Activated T-cell treated with anti-CD3 and anti-CD28 coated beads, Interleukin-2, amount 50 U/mL, for 4 hours (primary cell): ENCODE results near the gene ATG7. TPM values are rescaled to one million over a fixed set of nuclear protein-coding genes. Genes with fewer than 3 reads are reported as not detected.
"Not testable (repeated sequence)": the region's sequence is repeated elsewhere in the genome, so short reads cannot be mapped to it uniquely, and the experiment has no call there.

Source experiments
- ATAC-seq, 2 donors: fragments of 200-7000 bp; cut with Tn5 transposase; one replicate each; pipeline ENCODE4 v1.10.0; 2021
- DNase-seq: peaks from one replicate; pipeline ENCODE4 v3.0.0-alpha.2; 2020
- H3K27me3 Mint-ChIP-seq: one replicate; pipeline ENCODE4 v1.8.0; 2021; ENCODE audit warnings: low read depth, mixed read lengths
- H3K36me3 Mint-ChIP-seq: one replicate; pipeline ENCODE4 v1.8.0; 2022; ENCODE audit warnings: mixed read lengths; ENCODE audit not compliant: insufficient read depth
- H3K4me1 Mint-ChIP-seq: one replicate; pipeline ENCODE4 v1.8.0; 2021; ENCODE audit warnings: low read depth, mixed read lengths
- H3K4me3 Mint-ChIP-seq: one replicate; pipeline ENCODE4 v1.8.0; 2021; ENCODE audit warnings: mild to moderate bottlenecking, moderate library complexity, mixed read lengths
- H3K9me3 Mint-ChIP-seq: one replicate; pipeline ENCODE4 v1.8.0; 2021; ENCODE audit warnings: mixed read lengths
- total RNA-seq, 3 donors: library from RNA; stranded (reverse); gene quantifications; one replicate each; pipeline ENCODE4 v1.2.1, GENCODE V29; 2021

The ATG7 gene
- total RNA-seq, 3 donors from 2014 or later, result 32.6 to 36.6 (median 35.6) TPM

DNA sequence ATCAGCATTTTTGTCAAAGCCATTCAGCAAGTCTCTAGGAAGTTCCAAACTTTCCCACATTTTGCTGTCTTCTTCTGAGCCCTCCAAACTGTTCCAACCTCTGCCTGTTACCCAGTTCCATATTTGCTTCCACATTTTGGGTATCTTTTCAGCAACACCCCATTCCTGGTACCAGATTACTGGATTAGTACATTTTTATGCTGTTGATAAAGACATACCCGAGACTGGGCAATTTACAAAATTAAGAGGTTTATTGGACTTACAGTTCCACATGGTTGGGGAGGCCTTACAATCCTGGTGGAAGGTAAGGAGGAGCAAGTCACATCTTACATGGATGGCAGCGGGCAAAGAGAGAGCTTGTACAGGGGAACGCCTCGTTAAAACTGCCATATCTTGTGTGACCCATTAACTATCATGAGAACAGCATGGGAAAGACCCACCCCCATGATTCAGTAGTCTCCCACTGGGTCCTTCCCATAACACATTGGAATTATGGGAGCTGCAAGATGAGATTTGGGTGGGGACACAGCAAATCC is 136.2 kb downstream of the ATG7 start:
- not testable (repeated sequence) for H3K27me3 Mint-ChIP-seq, H3K4me3 Mint-ChIP-seq, DNase-seq, ATAC-seq, H3K4me1 Mint-ChIP-seq
- Mint-ChIP-seq H3K9me3 (peaks cover 33% of the 10 kb centered on the region), H3K36me3 (peaks cover 70% of the 10 kb centered on the region)

DNA sequence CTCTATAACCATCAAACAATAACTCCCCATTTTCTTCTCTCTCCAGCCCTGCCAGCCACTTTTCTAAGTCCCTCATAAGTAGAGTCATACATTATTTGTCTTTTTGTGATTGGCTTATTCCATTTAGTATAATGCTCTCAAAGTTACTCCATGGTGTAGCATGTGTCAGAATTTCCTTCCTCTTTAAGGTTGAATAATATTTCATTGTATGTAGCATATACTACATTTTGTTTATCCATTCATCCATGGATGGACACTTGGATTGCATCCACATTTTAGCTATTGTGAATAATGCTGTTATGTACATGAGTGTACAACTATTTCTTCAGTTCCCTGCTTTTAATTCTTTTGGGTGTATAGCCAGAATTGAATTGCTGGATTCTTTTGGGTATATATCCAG is 138.4 kb downstream of the ATG7 start:
- H3K9me3 Mint-ChIP-seq, result peaks cover 34% of the 10 kb centered on the region
- ATAC-seq, result no peak

DNA sequence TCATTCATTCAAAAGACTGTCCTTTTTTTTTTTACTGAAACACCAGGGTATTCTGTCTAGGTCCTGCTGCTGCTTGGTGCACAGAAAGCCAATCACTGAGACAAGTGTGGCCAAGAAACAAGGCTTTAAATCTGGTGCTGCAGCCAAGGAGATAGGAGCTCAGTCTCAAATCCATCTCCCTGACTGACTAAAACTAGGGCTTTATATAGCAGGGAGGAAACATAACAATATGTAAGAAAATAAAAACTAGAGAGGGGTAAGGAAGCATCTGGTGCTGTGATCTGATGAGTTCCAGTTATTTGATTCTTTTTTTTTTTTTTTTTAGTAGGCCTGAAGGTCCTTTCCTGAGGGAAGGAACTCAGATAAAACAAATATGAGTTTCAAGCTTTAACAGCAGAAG is 139.8 kb downstream of the ATG7 start:
- Mint-ChIP-seq H3K27me3 (no peaks in the 10 kb centered on the region), H3K4me3 (no peak overlapping the region), H3K36me3 (peaks cover 50% of the 10 kb centered on the region), H3K9me3 (peaks cover 28% of the 10 kb centered on the region), H3K4me1 (peaks cover 2% of the 10 kb centered on the region)
- ATAC-seq (no peak), DNase-seq (no peak)

More for the DNA sequence above, 138.4 kb downstream of the ATG7 start:
- H3K27me3 Mint-ChIP-seq, result no peaks in the 10 kb centered on the region
- peaks cover 2% of the 10 kb centered on the region for H3K4me1 Mint-ChIP-seq
- no peak overlapping the region for H3K4me3 Mint-ChIP-seq
- DNase-seq, result no peak
- peaks cover 62% of the 10 kb centered on the region for H3K36me3 Mint-ChIP-seq

DNA sequence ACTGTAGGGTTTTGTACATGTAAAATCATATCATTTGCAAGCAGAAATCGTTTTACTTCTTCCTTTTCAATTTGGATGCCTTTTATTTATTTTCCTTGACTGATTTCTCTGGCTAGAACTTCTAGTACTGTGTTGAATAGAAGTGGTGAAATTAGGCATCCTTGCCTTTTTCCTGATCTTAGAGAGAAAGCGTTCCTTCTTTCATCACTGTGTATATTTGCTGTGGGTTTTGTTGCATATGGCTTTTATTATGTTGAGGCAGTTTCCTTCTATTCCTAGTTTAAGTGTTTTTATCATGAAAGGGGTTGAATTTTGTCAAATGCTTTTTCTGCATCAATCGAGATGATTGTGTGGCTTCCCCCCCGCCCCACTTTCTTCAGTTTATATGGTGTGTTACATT is 140.9 kb downstream of the ATG7 start:
- DNase-seq, result no peak
- peaks cover 2% of the 10 kb centered on the region for H3K4me1 Mint-ChIP-seq
- no peak overlapping the region for H3K4me3 Mint-ChIP-seq
- H3K27me3 Mint-ChIP-seq, result no peaks in the 10 kb centered on the region
- no peak for ATAC-seq
- peaks cover 40% of the 10 kb centered on the region for H3K36me3 Mint-ChIP-seq
- peaks cover 25% of the 10 kb centered on the region for H3K9me3 Mint-ChIP-seq

DNA sequence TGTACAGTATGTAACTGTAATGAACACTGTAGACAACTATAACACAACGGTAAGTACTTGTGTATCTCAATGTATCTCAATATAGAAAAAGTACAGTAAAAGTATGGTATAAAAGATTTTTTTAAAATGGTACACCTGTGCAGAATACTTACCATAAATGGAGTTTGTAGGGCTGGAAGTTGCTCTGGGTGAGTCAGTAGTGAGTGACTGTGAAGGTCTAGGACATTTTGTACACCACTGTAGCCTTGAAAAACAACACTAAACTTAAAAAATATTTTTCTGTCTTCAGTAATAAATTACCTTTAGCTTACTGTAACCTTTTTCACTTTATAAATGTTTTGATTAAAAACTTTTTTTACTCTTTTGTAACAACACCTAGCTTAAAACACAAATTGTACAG is 142.9 kb downstream of the ATG7 start:
- H3K27me3 Mint-ChIP-seq, result no peaks in the 10 kb centered on the region
- peaks cover 2% of the 10 kb centered on the region for H3K4me1 Mint-ChIP-seq
- H3K36me3 Mint-ChIP-seq, result peaks cover 23% of the 10 kb centered on the region
- no peak overlapping the region for H3K4me3 Mint-ChIP-seq
- DNase-seq (no peak), ATAC-seq (no peak)
- peaks cover 16% of the 10 kb centered on the region for H3K9me3 Mint-ChIP-seq

DNA sequence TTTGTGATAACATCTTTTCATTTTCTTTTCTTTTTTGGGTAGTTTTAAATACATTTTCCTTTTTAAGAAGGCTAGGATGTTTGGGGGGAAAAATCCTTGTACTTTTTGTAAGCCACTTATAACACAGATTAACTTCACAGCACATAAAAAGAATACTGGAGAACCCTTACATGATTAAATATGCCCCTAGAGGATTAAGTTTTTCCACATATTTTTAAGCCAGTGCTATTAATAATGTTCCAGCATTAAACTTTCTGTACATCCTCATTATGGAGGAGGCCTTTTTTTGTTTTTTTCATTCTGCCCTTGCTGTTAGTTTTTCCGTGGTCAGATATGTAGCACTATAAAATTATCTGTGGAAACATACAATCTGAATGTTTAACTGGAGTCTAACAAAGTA is 147.9 kb downstream of the ATG7 start:
- peaks cover 17% of the 10 kb centered on the region for H3K36me3 Mint-ChIP-seq
- H3K9me3 Mint-ChIP-seq, result no peaks in the 10 kb centered on the region
- no peaks in the 10 kb centered on the region for H3K27me3 Mint-ChIP-seq
- ATAC-seq (no peak), DNase-seq (no peak)
- H3K4me1 Mint-ChIP-seq, result peaks cover 2% of the 10 kb centered on the region
- H3K4me3 Mint-ChIP-seq, result no peak overlapping the region

DNA sequence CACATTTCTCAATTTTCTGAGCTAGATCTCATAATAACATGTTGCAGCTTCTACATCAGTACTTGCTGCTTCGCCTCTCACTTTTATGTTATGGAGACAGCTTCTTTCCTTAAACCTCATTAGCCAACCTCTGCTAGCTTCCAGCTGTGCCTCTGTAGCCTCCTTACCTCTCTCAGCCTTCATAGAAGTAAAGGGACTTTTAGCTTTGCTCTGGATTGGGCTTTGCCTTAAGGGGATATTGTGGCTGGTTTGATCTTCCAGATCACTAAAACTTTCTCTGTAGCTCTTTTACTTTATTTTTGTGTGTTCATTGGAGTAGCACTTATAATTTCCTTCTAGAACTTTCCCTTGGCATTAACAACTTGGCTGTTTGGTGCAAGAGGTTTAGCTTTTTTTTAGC is 150.1 kb downstream of the ATG7 start:
- Mint-ChIP-seq H3K27me3 (no peaks in the 10 kb centered on the region), H3K4me3 (no peak overlapping the region), H3K9me3 (no peaks in the 10 kb centered on the region), H3K36me3 (peaks cover 27% of the 10 kb centered on the region), H3K4me1 (peaks cover 2% of the 10 kb centered on the region)
- DNase-seq (no peak), ATAC-seq (no peak)

DNA sequence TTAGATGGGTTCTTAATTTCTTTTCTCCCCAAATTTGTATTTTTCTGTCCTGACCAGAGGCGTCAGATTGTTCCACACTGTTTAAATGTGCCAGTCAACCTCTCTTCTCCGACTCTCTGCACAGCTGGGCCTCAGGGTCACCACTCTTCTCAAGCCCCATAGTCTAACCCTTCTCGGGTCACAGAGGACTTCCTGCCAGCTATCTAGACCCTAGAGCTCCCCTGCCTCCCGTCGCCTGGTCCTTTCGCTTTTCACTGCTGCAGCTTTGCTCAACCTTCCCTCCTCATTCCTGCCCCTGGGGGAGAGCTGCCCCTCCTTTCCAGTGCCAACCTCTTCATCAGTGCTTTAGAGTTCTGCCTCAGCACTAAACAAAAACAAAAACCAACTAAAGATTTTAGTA is 151.7 kb downstream of the ATG7 start:
- H3K36me3 Mint-ChIP-seq, result peaks cover 34% of the 10 kb centered on the region
- H3K27me3 Mint-ChIP-seq, result no peaks in the 10 kb centered on the region
- DNase-seq (no peak), ATAC-seq (no peak)
- H3K4me3 Mint-ChIP-seq, result no peak overlapping the region
- peaks cover 2% of the 10 kb centered on the region for H3K4me1 Mint-ChIP-seq
- no peaks in the 10 kb centered on the region for H3K9me3 Mint-ChIP-seq

DNA sequence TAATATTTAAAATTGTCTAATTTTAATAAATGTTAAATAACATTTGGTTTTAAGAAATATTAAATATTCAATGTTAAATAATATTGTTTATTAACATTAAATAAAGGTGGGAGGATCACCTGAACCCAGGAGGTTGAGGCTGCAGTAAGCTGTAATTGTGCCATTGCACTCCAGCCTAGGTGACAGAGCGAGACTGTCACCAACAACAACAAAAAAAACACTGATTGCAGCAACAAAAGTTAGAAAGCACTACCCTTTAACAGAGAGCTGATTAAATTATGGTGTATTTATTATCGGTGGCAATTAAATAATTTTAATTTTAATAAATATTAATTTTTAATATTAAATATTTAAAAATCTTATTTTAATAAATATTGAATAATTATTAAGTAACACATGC is 152.1 kb downstream of the ATG7 start:
- Mint-ChIP-seq H3K4me1 (peaks cover 2% of the 10 kb centered on the region), H3K27me3 (no peaks in the 10 kb centered on the region), H3K9me3 (no peaks in the 10 kb centered on the region), H3K36me3 (peaks cover 35% of the 10 kb centered on the region), H3K4me3 (no peak overlapping the region)
- DNase-seq, result no peak
- ATAC-seq, result no peak

DNA sequence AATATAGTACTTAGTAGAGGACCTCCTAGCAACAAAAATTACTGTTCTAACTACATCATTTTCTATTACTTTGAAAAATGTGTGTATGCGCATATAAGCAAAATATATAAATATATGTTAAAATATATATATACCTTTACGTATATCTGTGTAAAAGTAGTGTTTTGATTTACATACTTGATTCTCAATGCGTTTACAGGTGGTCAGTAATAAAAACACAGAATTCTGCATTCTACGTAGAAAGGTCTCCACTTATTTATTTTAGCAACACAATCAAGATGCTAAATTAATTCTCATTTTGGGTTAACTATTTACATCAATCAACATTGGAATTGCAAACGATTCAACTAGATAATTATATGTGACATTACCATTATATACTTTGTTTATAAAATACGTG is 158.0 kb downstream of the ATG7 start:
- no peak for ATAC-seq
- DNase-seq, result no peak
- Mint-ChIP-seq H3K27me3 (no peaks in the 10 kb centered on the region), H3K4me1 (no peaks in the 10 kb centered on the region), H3K36me3 (peaks cover 25% of the 10 kb centered on the region), H3K4me3 (no peak overlapping the region), H3K9me3 (no peaks in the 10 kb centered on the region)

DNA sequence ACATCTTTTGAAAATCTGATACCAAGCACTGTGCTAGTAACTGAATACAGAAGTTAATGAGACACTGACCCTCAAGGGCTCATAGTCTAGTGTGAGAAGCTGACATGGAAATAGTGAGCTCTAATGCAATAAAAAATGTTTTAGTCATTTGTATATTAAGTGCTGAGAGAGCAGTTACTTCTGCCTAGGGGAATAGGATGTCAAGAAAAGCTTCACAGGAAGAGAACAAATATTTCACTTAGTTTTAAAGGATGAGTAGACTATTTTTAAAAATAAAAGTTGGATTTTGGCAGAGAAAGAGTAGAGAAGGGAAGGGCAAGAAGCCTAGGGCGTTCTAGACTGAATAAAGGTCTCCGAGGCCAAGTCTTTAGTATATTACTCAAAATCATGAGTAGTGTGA is 158.4 kb downstream of the ATG7 start:
- Mint-ChIP-seq H3K4me1 (no peaks in the 10 kb centered on the region), H3K9me3 (no peaks in the 10 kb centered on the region), H3K27me3 (no peaks in the 10 kb centered on the region), H3K4me3 (no peak overlapping the region), H3K36me3 (peaks cover 26% of the 10 kb centered on the region)
- no peak for DNase-seq
- ATAC-seq, result no peak

DNA sequence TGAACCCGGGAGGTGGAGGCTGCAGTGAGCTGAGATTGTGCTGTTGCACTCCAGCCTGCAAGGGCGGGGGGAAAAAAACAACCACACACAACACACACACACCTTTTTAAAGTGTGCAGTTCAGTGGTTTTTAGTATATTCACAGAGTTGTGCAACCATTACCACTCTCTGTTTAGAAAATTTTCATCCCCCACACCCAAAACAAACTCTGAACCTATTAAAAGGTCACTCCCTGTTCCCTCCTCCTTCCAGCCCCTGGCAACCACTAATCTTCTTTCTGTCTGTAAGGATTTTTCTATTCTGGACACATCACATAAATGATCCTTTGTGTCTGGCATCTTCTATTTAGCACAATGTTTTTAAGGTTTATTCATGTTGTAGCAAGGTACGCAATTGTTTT is 159.1 kb downstream of the ATG7 start:
- no peaks in the 10 kb centered on the region for H3K4me1 Mint-ChIP-seq
- H3K36me3 Mint-ChIP-seq, result peaks cover 26% of the 10 kb centered on the region

DNA sequence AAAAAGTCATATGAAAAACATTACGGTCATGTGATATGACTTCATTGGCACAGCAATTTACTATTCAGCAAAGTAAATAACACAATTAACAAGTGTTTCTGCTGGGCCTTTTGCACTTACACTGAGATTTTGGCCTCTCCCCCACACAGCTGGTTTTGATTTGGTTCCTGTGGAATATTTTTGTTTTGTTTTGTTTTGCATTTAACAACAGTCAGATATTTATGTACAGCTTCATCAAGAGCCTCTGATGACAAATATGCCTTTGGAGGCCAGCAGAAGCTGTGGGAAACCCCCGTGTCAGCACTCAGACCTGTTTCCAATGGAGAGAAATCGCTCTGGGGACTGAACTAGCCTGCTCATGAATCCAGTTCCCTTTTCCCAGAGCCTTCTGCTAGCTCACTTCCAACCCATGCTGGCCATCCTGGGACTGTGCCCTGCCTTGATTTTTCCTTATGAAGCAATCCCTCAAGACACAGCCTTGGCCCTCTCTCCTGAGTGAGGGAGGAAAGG is 161.9 kb downstream of the ATG7 start:
- DNase-seq, result no peak
- ATAC-seq, result no peak
- H3K4me1 Mint-ChIP-seq, result no peaks in the 10 kb centered on the region
- no peak overlapping the region for H3K4me3 Mint-ChIP-seq
- H3K36me3 Mint-ChIP-seq, result peaks cover 9% of the 10 kb centered on the region
- H3K27me3 Mint-ChIP-seq, result no peaks in the 10 kb centered on the region
- H3K9me3 Mint-ChIP-seq, result no peaks in the 10 kb centered on the region

More for the DNA sequence above, 159.1 kb downstream of the ATG7 start:
- Mint-ChIP-seq H3K27me3 (no peaks in the 10 kb centered on the region), H3K4me3 (no peak overlapping the region), H3K9me3 (no peaks in the 10 kb centered on the region)
- no peak for ATAC-seq
- no peak for DNase-seq

DNA sequence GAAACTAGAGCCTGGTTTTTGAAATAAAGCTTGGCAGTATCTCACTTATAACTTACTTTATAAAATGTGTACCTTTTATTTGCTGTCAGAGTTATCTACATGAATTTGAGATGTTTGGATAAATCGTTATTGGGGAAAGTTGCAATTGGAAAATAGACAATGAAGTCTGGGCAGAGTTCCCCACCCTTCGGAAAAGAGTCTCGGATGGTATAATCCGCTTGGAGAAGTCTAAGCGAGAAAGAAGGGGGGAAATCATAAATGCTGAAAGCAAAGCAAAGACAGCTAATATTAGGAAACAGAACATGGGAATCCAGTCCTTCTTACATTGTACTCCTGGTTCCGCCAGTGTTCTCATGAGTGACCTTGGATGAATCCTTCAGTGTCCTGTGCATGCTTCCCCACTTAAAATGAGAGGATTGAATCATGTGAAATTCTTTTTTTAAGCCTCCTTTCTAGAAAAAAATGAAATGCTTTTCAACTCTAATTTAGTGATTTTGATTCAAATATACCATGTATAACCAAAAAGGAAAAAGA is 162.4 kb downstream of the ATG7 start:
- no peaks in the 10 kb centered on the region for H3K27me3 Mint-ChIP-seq
- no peak overlapping the region for H3K4me3 Mint-ChIP-seq
- no peak for ATAC-seq
- H3K9me3 Mint-ChIP-seq, result no peaks in the 10 kb centered on the region
- no peaks in the 10 kb centered on the region for H3K4me1 Mint-ChIP-seq
- peaks cover 12% of the 10 kb centered on the region for H3K36me3 Mint-ChIP-seq
- no peak for DNase-seq

DNA sequence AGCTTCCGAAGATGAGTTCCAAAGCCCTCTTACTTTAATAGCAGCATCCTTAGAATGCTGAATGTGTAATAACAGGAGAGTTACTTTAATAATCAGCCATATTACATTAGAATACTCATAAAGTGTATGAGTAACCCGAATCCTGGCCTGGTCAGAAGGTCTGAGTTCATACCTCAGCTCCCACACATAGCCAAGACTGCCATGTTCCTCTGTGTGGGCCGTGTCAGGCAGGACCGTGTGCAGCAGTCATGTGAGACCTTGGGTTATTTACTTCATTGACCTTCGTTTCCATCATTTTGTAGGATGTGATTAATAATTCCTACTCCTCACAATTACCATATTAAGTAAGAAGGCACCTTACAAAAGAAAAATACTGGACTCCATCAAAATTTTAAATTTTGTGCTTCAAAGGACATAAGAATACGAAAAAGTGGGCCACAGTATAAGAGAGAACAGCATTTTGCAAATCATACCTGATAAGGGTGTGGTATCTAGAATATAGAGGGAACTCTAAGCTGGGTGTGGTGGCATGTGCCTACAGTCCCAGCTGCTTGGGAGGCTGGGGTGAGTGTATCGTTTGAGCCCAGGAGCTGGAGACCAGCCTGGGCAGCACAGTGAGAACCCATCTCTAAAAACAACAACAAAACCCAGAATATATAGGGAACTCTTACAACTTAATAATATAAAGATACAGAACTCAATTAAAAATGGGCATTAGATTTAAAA is 163.4 kb downstream of the ATG7 start:
- Mint-ChIP-seq H3K4me3 (no peak overlapping the region), H3K36me3 (peaks cover 11% of the 10 kb centered on the region), H3K9me3 (no peaks in the 10 kb centered on the region), H3K27me3 (no peaks in the 10 kb centered on the region), H3K4me1 (no peaks in the 10 kb centered on the region)
- no peak for DNase-seq
- no peak for ATAC-seq
